Activated naive CD4-positive, alpha-beta T cell treated with anti-CD3 and anti-CD28 coated beads, Interleukin-2, amount 50 U/mL, for 24 hours (primary cell): Measurements from ENCODE around the gene DOCK10.

Experiments used
- H3K27ac Mint-ChIP-seq: one replicate; pipeline ENCODE4 v1.8.0; 2021; ENCODE audit warnings: mild to moderate bottlenecking, mixed read lengths
- H3K27me3 Mint-ChIP-seq: one replicate; pipeline ENCODE4 v1.8.0; 2021; ENCODE audit warnings: mixed read lengths
- H3K36me3 Mint-ChIP-seq: one replicate; pipeline ENCODE4 v1.8.0; 2021; ENCODE audit warnings: mixed read lengths
- H3K4me1 Mint-ChIP-seq: one replicate; pipeline ENCODE4 v1.8.0; 2021; ENCODE audit warnings: mixed read lengths
- H3K4me3 Mint-ChIP-seq: one replicate; pipeline ENCODE4 v1.8.0; 2021; ENCODE audit warnings: mild to moderate bottlenecking, mixed read lengths
- H3K9me3 Mint-ChIP-seq: one replicate; pipeline ENCODE4 v1.8.0; 2021; ENCODE audit warnings: mixed read lengths

DOCK10 gene

DNA sequence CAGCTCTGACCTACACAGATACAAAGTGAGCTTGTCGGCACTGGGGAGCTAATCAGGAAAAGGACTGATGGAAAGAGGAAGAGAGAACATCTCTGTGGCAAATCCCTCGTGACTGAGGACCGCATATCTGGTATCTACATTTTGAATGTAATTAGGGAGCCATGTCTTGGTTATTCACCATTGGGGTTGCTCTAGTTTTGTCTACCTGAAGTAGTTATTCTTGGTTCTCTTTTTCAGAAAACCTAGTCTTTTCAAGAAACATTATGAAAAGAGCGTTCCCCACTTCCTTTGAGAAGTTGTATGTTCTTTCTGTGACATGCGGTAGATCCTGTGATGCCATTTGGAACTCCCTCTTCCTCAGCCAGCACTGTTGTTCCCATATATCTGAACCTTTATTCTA lies 104.4 kb downstream of the DOCK10 start:
- H3K4me3 Mint-ChIP-seq = peak overlapping the region; percentile 89
- peaks cover 31% of the 10 kb centered on the region for H3K36me3 Mint-ChIP-seq
- no peaks in the 10 kb centered on the region for H3K27me3 Mint-ChIP-seq
- peak overlapping the region; percentile 98 for H3K27ac Mint-ChIP-seq
- peaks cover 86% of the 10 kb centered on the region for H3K4me1 Mint-ChIP-seq
- H3K9me3 Mint-ChIP-seq = peaks cover 6% of the 10 kb centered on the region

DNA sequence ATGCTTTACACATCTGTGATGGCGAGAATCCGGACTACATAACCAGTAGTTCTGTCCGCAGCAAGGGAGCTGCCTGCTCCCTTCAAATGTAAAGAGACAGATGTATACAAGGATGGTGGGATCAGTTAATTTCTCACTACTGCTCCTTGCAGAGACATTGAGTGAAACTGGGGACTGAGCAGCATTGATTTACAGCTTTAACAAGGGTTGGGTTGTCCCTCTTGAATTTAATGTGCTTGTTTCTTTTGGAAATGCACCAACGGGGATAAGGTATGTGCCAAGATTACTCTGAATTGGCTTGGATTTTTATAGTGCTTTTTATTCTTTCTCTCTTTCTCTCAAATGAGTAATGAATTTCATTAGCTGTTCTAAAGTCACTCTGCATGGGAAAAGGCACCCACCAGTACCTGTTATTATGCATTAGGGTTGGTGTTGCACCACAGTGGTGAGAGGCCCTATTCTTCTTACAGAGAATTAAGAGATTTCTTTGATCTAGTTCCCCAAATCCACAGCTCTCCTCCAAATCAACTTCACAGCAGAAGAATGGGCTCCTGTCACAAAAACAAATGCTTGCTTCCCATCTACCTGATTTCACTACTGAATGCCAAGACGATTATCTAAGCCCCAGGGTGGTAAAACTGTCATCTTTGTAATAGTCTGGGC lies 107.6 kb downstream of the DOCK10 start:
- Mint-ChIP-seq H3K36me3 (peaks cover 35% of the 10 kb centered on the region), H3K27me3 (no peaks in the 10 kb centered on the region), H3K4me3 (peak overlapping the region; percentile 9), H3K4me1 (peaks cover 90% of the 10 kb centered on the region), H3K9me3 (no peaks in the 10 kb centered on the region), H3K27ac (peak overlapping the region; percentile 10)

DNA sequence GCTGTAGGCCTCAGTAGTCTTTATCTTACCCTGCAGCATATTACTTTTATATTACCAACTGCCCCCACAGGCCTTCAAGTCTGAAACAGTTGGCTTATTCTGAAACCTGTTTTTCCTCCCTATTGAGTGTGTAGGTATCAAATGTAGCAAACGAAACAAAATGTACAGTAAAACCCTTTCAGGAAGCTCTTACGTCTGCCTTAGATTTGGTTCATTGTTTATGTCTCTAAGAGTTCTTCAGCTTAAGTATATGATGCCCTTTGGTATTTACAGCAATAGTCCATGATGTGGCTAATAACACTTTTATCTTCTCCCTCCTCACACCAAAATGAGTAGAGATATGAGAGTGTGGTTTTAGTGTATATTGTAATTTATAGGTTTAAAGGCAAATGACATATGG lies 108.8 kb downstream of the DOCK10 start:
- peak overlapping the region; percentile 56 for H3K4me3 Mint-ChIP-seq
- peaks cover 92% of the 10 kb centered on the region for H3K4me1 Mint-ChIP-seq
- no peaks in the 10 kb centered on the region for H3K9me3 Mint-ChIP-seq
- H3K36me3 Mint-ChIP-seq = peaks cover 42% of the 10 kb centered on the region
- H3K27ac Mint-ChIP-seq = peak overlapping the region; percentile 95
- H3K27me3 Mint-ChIP-seq = no peaks in the 10 kb centered on the region

- Mint-ChIP-seq H3K4me1 (peaks cover 92% of the 10 kb centered on the region), H3K27ac (peak overlapping the region; percentile 98), H3K36me3 (peaks cover 46% of the 10 kb centered on the region), H3K4me3 (peak overlapping the region; percentile 33), H3K27me3 (no peaks in the 10 kb centered on the region), H3K9me3 (no peaks in the 10 kb centered on the region)
Measured at GRCh38 chr2:224932522-224932921, 109.7 kb downstream of the DOCK10 start.

- Mint-ChIP-seq H3K9me3 (no peaks in the 10 kb centered on the region), H3K4me3 (peak overlapping the region; percentile 36), H3K4me1 (peaks cover 92% of the 10 kb centered on the region), H3K27me3 (no peaks in the 10 kb centered on the region), H3K36me3 (peaks cover 49% of the 10 kb centered on the region), H3K27ac (peak overlapping the region; percentile 98)
Measured at GRCh38 chr2:224931956-224932355, 110.3 kb downstream of the DOCK10 start.

GRCh38 chr2:224930990-224931389 lies 111.3 kb downstream of the DOCK10 start:
- no peaks in the 10 kb centered on the region for H3K27me3 Mint-ChIP-seq
- H3K4me3 Mint-ChIP-seq = peak overlapping the region; percentile 70
- H3K4me1 Mint-ChIP-seq = peaks cover 93% of the 10 kb centered on the region
- peaks cover 55% of the 10 kb centered on the region for H3K36me3 Mint-ChIP-seq
- no peaks in the 10 kb centered on the region for H3K9me3 Mint-ChIP-seq
- H3K27ac Mint-ChIP-seq = peak overlapping the region; percentile 98

DNA sequence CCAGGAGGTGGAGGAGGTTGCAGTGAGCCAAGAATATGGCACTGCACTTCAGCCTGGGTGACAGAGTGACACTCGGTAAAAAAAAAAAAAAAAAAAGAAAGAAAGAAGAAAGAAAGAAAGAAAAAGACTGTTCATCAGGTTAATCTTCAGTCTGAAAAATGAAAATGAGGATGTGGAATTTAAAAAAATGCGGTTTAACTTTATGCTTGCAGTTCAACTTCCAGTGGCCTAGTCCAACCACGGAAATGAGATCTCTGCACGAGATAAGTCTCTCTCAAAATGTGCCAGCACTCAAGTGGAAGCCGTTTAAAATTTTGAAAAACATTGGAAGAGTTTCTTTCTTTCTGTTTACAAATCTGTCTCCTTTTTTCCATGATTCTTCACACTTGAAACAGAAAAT lies 112.1 kb downstream of the DOCK10 start:
- H3K9me3 Mint-ChIP-seq = no peaks in the 10 kb centered on the region
- peak overlapping the region; percentile 98 for H3K27ac Mint-ChIP-seq
- H3K4me1 Mint-ChIP-seq = peaks cover 97% of the 10 kb centered on the region
- H3K4me3 Mint-ChIP-seq = peak overlapping the region; percentile 70
- H3K27me3 Mint-ChIP-seq = no peaks in the 10 kb centered on the region
- peaks cover 55% of the 10 kb centered on the region for H3K36me3 Mint-ChIP-seq

- peak overlapping the region; percentile 98 for H3K27ac Mint-ChIP-seq
- H3K4me3 Mint-ChIP-seq = peak overlapping the region; percentile 78
- peaks cover under 1% of the 10 kb centered on the region for H3K9me3 Mint-ChIP-seq
- H3K4me1 Mint-ChIP-seq = peaks cover 97% of the 10 kb centered on the region
- H3K27me3 Mint-ChIP-seq = no peaks in the 10 kb centered on the region
- H3K36me3 Mint-ChIP-seq = peaks cover 53% of the 10 kb centered on the region
Measured at GRCh38 chr2:224929512-224929911, 112.8 kb downstream of the DOCK10 start.

GRCh38 chr2:224927646-224928173 lies 114.6 kb downstream of the DOCK10 start:
- Mint-ChIP-seq H3K36me3 (peaks cover 60% of the 10 kb centered on the region), H3K4me1 (peaks cover 96% of the 10 kb centered on the region), H3K4me3 (peak overlapping the region; percentile 78), H3K9me3 (peaks cover 6% of the 10 kb centered on the region), H3K27ac (peak overlapping the region; percentile 98), H3K27me3 (no peaks in the 10 kb centered on the region)

DNA sequence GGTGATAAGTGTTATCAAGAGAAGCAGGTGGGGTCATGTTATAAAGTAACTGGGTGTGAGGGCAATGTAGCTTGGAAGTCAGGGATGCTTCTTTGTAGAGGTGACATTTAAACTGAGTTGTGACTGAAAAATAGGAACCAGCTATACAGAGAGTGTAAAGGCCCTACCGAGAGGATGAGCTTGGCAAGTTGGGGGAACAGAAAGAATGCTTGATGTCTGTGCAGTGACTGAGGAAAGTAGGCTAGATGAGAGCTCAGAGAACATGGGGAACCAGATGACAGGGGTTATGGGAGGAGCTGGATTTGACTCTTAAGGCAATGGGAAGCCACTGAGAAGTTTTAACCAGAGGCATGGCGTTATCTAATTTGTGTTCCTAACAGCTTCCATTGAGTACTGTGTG lies 115.3 kb downstream of the DOCK10 start:
- Mint-ChIP-seq H3K9me3 (peaks cover 6% of the 10 kb centered on the region), H3K4me1 (peaks cover 96% of the 10 kb centered on the region), H3K36me3 (peaks cover 60% of the 10 kb centered on the region), H3K27ac (peak overlapping the region; percentile 98), H3K27me3 (no peaks in the 10 kb centered on the region), H3K4me3 (peak overlapping the region; percentile 78)

GRCh38 chr2:224925810-224926100 lies 116.5 kb downstream of the DOCK10 start:
- H3K36me3 Mint-ChIP-seq = peaks cover 50% of the 10 kb centered on the region
- H3K4me1 Mint-ChIP-seq = peaks cover 83% of the 10 kb centered on the region
- peak overlapping the region; percentile 98 for H3K27ac Mint-ChIP-seq
- H3K9me3 Mint-ChIP-seq = peaks cover 6% of the 10 kb centered on the region
- no peaks in the 10 kb centered on the region for H3K27me3 Mint-ChIP-seq
- H3K4me3 Mint-ChIP-seq = peak overlapping the region; percentile 78

DNA sequence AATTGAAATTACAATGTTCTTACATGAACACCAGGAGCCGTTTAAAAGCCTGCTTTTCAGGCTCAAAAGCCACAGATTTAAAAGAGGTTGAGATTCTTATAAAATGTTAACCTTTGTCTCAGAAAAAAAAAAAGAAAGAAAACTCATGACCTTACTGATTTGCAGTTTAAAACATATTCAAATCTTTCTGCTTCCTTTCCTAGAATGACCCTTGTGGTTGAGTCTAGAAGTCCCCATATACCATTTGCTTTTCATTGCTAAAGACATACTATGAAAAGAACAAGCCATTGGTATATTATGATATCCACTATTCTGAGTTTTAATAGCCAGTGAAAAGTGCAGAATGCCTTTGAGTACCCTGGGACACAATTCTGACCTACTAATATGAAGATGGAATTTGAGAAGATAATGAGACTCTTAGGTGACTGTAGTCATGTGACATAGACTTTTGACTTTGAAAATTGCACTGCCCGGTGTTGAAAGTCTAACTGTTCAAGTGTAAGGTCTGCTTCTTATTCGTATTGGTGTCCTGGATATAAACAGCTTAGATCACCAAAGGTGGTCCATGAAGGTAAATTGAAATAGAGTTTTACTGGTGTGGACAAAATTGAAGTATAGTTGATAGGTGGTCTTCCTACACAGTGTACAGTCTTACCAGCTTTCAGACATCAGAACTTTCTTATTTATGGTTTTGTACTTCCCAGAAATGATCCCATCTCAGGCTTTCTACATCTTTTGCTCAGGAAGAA lies 117.0 kb downstream of the DOCK10 start:
- H3K4me1 Mint-ChIP-seq = peaks cover 78% of the 10 kb centered on the region
- no peaks in the 10 kb centered on the region for H3K27me3 Mint-ChIP-seq
- peaks cover 6% of the 10 kb centered on the region for H3K9me3 Mint-ChIP-seq
- peak overlapping the region; percentile 98 for H3K27ac Mint-ChIP-seq
- peak overlapping the region; percentile 78 for H3K4me3 Mint-ChIP-seq
- H3K36me3 Mint-ChIP-seq = peaks cover 46% of the 10 kb centered on the region

DNA sequence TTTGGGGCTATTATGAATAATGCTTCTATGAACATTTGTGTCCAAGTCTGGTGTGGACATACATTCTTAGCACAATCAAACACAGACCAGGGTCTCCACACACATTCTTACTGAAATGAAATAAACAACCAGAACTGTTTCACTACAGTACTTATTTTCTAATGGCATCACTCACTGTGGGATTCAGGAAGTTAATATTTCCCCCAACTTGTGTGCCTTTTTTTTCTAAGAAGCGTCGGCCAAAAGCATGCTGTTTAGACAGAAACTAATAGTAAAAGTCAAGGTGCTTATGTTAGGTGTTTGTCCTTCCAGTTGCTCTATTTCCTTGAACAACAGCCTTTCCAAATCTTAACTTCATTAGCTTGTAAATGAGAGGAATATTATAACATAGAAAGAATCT lies 117.6 kb downstream of the DOCK10 start:
- Mint-ChIP-seq H3K4me3 (peak overlapping the region; percentile 78), H3K36me3 (peaks cover 44% of the 10 kb centered on the region)

DNA sequence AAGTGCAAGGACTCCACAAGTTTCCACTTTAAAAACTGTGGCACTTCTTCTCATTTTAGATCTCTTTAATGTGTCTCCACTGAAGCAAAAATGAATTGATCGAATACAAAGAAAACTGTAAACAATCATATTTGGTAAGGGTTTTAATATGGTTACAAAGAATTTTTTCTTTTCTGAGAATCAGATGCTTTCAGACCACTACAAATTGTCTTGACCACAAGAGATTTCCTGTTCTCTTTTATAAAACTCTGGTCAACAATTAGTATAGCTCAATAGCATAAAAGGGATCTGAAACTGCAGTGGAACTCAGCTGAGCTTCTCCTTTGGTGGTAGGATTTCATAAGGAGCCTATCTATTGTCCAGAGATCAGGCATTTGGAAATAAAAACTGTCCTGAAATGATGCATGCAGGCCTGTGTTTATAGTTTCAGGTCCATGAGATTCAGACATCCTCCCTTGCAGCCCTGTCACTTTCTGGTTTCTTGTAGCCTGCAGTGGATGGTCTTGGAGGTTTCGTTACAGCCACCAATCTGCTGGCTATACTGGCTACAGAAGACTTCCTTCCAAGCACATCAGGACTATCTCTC lies 120.0 kb downstream of the DOCK10 start:
- Mint-ChIP-seq H3K27me3 (no peaks in the 10 kb centered on the region), H3K4me3 (no peak overlapping the region), H3K9me3 (peaks cover 6% of the 10 kb centered on the region), H3K4me1 (peaks cover 51% of the 10 kb centered on the region), H3K27ac (peak overlapping the region; percentile 75), H3K36me3 (peaks cover 25% of the 10 kb centered on the region)

More for the DNA sequence above, 117.6 kb downstream of the DOCK10 start:
- no peaks in the 10 kb centered on the region for H3K27me3 Mint-ChIP-seq
- peaks cover 6% of the 10 kb centered on the region for H3K9me3 Mint-ChIP-seq
- H3K27ac Mint-ChIP-seq = peak overlapping the region; percentile 98
- peaks cover 75% of the 10 kb centered on the region for H3K4me1 Mint-ChIP-seq

DNA sequence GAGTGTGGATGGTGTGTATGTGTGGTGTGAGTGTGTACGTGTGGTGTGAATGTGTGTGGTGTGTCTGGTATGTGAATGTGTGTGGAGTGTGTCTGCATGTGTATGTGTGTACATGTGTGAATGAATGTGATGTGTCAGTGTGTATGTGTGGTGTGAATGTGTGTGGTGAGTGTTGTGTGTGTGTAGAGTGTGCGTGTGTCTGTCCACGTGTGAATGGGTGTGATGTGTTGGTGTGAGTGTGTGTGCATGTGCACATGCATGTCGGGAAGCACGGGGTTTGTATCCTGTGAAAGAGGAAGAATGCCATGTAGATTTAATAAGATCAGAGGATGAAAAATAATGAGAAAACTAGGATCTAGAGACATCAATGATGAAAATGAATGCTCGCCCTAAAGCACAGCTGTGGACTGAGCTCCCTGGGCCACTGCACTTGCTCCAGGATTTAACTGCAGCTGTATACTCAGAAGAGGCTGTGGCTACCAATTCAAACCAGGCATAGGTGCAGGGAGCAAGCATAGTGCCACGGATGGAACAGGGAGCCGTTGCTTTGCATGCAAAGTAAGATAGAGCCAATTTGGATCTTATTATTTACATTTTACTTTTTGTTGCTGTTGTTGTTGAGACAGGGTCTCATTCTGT lies 122.7 kb downstream of the DOCK10 start:
- H3K4me1 Mint-ChIP-seq = peaks cover 28% of the 10 kb centered on the region
- peaks cover 6% of the 10 kb centered on the region for H3K9me3 Mint-ChIP-seq
- no peak overlapping the region for H3K27ac Mint-ChIP-seq
- no peaks in the 10 kb centered on the region for H3K27me3 Mint-ChIP-seq
- peaks cover 13% of the 10 kb centered on the region for H3K36me3 Mint-ChIP-seq
- H3K4me3 Mint-ChIP-seq = no peak overlapping the region
